Measurements from ENCODE around the gene MSANTD7. TPM values are rescaled to one million over a fixed set of nuclear protein-coding genes. Genes with fewer than 3 reads are reported as not detected.
"Not testable (repeated sequence)": the region's sequence is repeated elsewhere in the genome, so short reads cannot be mapped to it uniquely, and the experiment has no call there.

Gene MSANTD7
- total RNA-seq, 1 donor from 2014 or later = 17.9 TPM

DNA sequence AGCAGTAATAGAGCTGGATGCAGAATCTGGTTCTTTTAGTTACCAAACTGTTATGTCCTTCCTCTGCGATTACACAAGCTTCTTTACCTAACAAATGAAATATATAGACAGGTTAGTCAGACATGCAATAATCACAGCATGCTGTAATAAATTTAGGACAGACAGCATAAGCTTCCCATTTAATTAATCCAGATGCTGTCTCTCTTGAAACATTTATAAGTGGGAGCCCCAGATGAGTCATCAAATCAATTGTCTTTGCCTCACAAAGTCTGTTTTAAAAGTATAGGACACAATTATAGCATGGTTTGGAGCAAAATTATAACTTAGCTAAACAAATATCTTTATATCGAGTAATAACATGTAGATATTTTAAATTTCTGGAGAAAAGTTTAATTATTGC lies 1.9 kb upstream of the MSANTD7 start:
- intact Hi-C loops (cut with micrococcal nuclease) = loop anchor here (5.0 kb wide), 3 partner anchors 249 to 339 kb away; no protein-coding TSS in a partner anchor

GRCh38 chr10:14837003-14837756 lies 926 bp upstream of the MSANTD7 start:
- intact Hi-C loops (cut with micrococcal nuclease) = loop anchor here (5.0 kb wide), 3 partner anchors 250 to 340 kb away; no protein-coding TSS in a partner anchor

DNA sequence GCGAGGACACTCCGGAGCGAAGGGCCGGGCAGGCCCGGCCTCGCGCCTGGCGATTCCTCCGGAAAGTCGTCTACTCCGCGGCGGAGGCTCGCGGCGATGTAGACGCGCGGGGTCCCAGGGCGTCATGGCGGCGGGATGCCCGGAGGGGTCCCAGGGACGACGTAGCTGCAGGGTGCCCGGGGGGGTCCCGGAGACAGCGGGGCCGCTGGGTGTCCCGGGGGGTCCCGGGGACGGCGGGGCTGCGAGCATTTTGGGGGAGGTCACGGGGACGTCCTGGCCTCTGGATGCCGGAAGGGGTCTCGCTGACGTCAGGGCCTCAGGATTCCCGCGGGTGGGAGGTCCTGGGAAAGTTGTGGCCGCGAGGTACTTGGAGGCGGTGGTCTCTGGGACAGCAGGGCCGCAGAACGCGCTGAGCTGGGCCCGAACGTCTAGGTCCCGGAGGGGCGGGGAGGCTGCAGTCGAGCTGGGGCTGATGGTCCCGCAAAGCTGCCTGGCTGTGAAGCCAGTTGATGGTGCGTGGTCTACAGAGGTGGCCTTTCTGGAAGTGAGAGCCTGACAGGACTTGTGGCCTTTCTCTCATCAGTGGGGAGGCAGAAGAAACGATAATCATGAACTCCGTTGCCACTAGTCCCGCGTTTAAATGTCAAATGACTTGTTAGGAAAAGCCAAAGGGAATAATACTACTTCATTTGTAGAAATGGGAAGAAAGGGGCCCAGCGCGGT lies 637 bp downstream of the MSANTD7 start:
- intact Hi-C loops (cut with micrococcal nuclease) = loop anchor here (1.0 to 5.0 kb wide), 9 partner anchors 40 to 341 kb away; partner anchors contain the start of genes MEIG1, NMT2, RPP38 and SUV39H2

DNA sequence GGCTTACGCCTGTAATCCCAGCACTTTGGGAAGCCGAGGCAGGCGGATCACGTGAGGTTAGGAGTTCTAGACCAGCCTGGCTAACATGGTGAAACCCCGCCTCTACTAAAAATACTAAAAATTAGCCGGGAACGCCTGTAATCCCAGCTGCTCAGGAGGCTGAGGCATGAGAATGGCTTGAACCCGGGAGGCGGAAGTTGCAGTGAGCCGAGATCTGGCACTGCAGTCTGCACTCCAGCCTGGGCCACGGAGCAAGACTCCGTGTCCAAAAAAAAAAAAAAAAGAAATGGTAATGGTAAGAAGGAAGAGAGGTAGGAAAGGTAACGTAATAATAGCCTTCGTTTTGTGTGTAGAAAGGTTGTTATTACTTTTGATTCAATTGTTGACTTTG lies 1.2 kb downstream of the MSANTD7 start:
- intact Hi-C loops (cut with micrococcal nuclease) = loop anchor here (2.0 to 5.0 kb wide), 4 partner anchors 252 to 342 kb away; partner anchors contain the start of gene NMT2

- intact Hi-C loops (cut with micrococcal nuclease) = no loop called here
Observed at GRCh38 chr10:14840178-14840577, 2.1 kb downstream of the MSANTD7 start.

DNA sequence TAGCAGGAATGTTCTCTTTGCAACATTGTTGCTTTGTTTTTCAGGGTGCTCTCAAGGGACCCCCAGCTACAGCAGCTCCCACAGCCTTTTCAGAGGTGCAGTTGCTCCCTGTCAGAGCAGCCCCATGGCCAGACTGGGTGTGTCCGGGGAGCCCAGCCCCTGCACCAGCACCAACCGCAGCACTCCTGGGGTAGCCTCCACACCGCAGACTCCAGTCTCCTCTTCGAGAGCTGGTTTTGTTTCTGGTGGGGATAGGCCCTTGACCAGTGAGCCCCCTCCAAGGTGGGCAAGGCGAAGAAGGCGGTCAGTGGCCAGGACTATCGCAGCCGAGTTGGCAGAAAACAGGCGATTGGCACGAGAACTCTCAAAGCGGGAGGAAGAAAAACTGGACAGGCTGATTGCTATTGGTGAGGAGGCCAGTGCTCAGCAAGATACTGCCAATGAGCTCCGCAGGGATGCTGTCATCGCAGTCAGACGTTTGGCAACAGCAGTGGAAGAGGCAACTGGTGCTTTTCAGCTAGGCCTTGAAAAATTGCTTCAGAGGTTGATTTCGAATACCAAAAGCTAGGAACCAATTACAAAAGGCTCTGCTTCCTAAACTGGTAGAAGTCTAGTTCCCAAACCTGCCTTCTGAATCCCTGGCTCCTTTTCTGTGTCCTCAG lies 5.4 kb downstream of the MSANTD7 start:
- intact Hi-C loops (cut with micrococcal nuclease) = no loop called here

- intact Hi-C loops (cut with micrococcal nuclease) = no loop called here
Observed at GRCh38 chr10:14844948-14845347, 6.8 kb downstream of the MSANTD7 start.

- intact Hi-C loops (cut with micrococcal nuclease) = no loop called here
Observed at GRCh38 chr10:14852236-14852635, 14.1 kb downstream of the MSANTD7 start.

DNA sequence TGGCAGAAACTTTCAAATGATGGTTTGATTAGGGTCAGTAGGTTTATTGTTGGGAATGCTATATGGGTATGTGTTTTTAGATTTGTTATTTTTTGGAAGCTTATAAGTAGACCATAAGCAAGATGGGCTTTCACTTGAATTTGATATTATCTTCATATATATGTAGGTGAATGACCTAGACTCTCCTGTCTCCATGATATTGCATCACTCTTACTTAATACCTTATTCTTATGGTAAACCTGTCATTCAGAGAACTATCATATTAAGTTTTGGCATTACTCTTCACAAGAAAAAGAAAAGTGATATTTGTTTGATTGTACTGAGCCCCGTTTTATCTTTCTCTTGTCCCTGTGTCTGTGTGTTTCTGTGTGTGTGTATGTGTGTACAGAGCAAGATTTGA lies 17.3 kb downstream of the MSANTD7 start:
- intact Hi-C loops (cut with micrococcal nuclease) = no loop called here

DNA sequence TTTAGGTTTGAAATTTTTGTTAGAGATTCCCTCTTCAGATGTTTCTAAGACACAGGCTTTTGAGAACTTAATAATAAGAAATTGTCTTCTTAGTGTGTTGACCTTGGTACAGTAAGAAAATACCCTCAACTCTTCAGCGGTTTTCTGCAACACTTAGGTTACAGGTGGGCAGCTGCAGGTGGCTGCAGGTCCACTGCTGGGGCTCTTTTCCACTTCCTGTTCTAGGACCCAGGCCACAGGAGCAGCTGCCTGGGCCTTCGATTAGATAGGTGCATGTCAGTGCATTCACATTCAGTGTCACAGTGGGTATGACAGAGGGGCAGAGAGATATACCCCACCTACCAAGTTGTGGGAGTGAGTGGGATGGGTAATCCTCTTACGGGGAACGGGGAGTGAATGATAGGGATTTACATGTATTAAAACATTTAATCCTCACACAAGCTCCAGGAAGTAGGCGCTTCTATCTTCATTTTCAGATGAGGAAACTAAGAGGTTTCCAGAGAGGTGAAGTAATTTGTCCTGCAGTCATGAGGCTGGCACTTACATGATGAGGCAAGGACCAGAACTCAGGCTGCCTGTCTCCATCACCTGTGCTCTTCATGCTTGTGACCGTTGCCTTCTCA lies 20.3 kb downstream of the MSANTD7 start:
- intact Hi-C loops (cut with micrococcal nuclease) = no loop called here

DNA sequence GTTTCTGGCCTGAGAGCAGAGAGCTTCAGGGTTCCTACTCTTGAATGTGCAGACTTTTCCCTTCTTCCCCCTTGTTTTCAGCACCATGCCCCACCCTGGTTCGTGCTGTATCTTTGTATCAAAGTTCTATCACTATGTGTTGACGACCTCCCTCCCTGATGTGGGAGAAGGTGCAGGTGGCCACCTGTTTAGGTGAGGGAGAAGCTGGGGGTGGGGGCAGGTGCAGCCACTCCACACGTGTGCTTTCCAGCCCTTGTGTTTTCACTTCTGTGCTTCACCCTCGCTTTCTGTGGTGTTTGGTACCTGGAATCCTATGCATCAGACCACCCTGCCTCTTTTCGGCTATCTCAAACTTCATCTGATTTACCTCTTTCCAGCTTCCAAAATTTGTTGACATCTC lies 20.9 kb downstream of the MSANTD7 start:
- intact Hi-C loops (cut with micrococcal nuclease) = no loop called here

GRCh38 chr10:14859775-14860174 lies 21.7 kb downstream of the MSANTD7 start:
- intact Hi-C loops (cut with micrococcal nuclease) = no loop called here

GRCh38 chr10:14860791-14861190 lies 22.7 kb downstream of the MSANTD7 start:
- intact Hi-C loops (cut with micrococcal nuclease) = no loop called here

DNA sequence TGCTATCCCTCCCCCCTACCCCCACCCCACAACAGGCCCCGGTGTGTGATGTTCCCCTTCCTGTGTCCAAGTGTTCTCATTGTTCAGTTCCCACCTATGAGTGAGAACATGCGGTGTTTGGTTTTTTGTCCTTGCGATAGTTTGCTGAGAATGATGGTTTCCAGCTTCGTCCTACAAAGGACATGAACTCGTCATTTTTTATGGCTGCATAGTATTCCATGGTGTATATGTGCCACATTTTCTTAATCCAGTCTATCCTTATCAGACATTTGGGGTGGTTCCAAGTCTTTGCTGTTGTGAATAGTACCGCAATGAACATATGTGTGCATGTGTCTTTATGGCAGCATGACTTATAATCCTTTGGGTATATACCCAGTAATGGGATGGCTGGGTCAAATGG lies 26.4 kb downstream of the MSANTD7 start:
- intact Hi-C loops (cut with micrococcal nuclease) = not testable (repeated sequence)

- intact Hi-C loops (cut with micrococcal nuclease) = not testable (repeated sequence)
Observed at GRCh38 chr10:14864871-14865270, 26.8 kb downstream of the MSANTD7 start.

DNA sequence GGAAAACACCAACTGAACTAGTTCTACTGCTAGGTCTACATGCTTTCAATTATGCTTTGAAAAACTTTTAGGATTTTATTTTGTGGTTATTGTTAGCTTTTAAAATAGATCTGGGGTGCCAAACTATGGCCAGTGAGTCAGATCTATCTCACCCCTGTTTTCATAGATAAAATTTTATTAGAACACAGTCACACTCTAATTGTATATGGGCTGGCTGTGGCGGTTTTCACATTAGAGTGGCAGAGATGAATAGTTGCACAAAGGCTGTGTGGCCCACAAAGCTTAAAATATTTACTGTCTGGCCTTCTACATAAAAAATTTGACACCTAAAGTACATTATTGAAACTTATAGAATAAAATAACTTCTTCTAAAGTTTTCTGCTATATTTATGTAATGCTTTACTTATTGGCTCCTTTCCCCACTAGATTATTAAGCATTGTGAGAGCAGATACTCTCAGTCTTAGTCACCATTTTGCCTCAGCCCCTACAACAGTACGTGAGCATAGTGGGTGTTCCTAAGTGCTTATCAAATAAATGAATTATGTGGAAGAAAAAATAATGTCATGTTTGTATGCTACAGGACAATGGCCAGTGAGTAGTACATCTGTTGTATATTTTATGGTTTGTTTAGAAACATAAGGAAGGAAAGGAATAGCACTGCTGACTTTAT lies 35.1 kb downstream of the MSANTD7 start:
- intact Hi-C loops (cut with micrococcal nuclease) = no loop called here

DNA sequence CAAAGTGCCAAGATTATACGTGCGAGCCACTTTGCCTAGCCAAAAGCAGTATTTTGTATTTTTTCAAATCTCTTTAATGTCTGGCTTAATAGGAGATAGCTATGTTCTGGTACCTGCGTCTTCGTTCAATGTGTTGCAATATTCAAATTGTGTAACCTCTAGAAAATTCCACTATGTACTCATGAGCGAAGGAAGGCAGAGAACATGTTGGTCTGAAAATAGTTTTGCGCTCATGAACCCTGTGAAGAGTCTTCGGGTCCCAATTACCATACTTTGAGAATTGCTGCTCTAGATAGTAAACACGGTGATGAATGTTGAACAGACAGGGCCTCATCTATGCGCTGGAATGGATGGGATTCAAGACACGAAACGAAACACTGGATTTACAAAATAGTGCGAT lies 37.8 kb downstream of the MSANTD7 start:
- intact Hi-C loops (cut with micrococcal nuclease) = loop anchor here (5.0 kb wide), 1 partner anchor 229 kb away; no protein-coding TSS in a partner anchor

GRCh38 chr10:14876764-14877163 lies 38.7 kb downstream of the MSANTD7 start:
- intact Hi-C loops (cut with micrococcal nuclease) = loop anchor here (5.0 kb wide), 1 partner anchor 229 kb away; no protein-coding TSS in a partner anchor

DNA sequence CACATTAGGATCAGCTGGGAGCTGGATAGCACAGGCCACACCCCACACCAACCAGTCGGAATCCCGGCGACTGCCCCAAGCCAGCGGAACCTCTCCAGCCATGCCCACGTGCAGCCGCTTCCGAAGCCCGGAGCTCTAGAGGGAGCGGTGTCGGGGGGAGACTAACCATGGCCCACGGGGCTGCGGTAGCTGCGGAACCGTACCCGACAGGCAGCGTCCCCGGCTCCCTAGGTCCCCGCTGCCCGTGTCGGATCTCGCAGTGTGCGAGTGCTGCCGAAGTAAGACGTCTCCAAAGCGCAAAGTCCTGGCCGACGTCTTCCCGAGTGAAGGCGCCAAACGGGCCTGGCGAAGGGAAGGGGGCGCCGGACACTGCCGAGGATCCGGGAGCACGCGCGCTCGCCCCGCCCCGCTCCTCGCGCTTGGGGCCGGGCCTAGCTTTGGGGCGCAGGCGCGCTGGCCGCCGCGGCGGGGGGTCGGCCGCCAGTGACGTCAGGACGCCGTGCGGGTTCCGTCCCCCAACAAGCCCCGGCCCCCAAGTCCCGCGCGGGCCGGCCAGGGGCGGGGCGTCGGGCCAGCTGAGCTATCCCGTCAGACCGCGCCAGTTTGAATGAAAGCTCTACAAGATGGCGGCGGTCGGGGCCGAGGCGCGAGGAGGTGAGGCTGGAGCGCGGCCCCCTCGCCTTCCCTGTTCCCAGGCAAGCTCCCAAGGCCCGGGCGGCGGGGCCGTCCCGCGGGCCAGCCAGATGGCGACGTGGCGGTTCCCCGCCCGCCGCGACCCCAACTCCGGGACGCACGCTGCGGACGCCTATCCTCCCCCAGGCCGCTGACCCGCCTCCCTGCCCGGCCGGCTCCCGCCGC lies 40.4 kb downstream of the MSANTD7 start, which contains the start of gene SUV39H2:
Gene SUV39H2, plus strand, starts transcription at position 601 of the 858 bp plus-strand sequence. Its CDS starts 23 bp downstream, at position 624.
- intact Hi-C loops (cut with micrococcal nuclease) = loop anchor here (1.0 to 5.0 kb wide), 6 partner anchors 40 to 291 kb away; partner anchors contain the start of genes CDNF, DCLRE1C, HSPA14 and MSANTD7
